ENCODE measurements around the gene SSBP3.
"Not testable (repeated sequence)": the region's sequence is repeated elsewhere in the genome, so short reads cannot be mapped to it uniquely, and the experiment has no call there.

The SSBP3 gene

DNA sequence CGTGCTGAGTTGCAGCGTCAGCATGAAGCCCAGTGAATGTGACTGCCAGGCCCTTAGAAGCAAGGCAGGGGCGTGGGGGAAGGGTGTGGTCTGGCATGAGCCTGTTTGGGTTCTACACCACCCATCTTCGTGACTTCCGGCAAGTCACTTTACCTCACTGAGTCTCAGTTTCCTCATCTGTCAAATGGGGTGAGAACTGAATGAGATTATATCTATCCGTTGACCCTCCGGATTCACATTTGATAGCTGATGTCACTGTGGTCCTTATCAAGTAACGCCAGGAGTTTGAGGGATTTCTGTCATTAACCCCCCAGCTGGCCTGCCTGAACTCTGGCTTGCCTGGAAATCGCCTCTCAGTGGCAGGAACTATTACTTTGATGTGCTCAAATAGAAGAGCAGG is 190.7 kb downstream of the SSBP3 start:
- DNase-seq = no peak

DNA sequence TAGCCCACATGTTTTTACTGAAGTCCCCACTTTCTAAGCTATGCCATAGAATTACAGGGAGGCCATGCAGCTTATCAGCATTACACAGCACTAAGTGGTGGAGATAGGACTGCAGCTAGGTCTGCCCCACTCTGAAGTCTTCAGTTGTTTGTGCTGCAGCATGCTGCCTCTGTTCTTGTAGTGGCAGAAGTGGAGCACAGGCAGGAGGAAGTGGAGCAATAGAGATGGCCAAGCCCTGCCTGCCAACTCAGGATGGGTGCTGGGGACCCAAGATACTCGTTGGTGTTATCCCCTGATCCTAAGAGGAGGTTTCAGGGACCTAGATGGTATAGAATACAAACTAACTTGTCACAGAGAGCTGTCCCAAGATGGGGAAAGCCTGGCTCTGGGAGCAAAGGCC is 193.3 kb downstream of the SSBP3 start:
- DNase-seq = no peak

DNA sequence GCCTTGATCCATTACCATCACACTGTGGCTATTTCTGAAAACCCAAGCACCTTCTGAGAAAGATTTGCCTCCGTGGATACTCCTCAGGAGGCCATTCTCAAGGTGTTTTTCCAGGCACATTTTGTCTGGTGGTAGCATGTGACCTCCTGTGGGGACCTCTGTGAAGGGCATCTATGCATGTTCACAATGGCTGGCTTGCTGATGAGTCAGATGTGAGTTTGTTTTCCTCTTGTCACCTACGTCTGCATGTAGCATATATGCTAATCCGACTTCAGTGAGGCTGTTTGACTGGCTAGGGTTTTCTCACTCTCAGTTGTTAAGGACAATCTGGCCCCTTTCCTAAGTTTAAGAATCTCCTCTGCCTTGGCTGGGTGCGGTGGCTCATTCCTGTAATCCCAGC is 198.3 kb downstream of the SSBP3 start:
- not testable (repeated sequence) for DNase-seq

DNA sequence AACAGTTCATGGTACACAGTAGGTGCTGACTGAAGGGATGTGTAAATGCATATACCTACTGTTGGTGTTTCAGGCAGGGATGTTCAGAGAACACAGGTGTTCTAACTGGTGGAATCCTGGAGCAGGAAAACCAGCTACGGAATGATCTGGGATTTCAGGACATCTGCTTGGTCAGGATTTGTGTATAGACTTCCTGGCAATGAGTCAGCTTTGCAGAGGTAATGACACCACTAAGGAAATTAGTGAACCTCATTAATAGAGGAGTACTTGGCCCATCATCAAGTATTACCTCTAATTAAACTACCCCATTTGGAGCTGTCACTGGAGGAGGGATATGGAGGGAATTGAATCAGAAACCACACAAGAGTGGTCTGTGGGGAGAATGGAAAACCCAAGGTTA is 198.9 kb downstream of the SSBP3 start:
- no peak for DNase-seq

DNA sequence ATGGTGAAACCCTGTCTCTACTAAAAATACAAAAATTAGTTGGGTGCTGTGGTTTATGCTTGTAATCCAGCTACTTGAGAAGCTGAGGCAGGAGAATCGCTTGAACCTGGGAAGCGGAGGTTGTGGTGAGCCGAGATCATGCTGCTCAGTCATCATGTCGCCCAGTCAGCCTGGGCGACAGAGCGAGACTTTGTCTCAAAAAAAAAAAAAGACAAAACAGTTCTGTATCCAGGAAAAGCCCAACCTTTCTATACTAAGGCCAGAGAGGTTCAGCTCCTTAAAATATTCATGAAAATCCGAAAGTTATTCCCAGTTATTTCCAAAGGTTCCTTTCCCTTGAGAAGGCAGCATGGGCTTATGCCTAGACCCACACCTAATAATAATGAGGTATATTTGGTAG is 202.0 kb downstream of the SSBP3 start:
- no peak for DNase-seq

DNA sequence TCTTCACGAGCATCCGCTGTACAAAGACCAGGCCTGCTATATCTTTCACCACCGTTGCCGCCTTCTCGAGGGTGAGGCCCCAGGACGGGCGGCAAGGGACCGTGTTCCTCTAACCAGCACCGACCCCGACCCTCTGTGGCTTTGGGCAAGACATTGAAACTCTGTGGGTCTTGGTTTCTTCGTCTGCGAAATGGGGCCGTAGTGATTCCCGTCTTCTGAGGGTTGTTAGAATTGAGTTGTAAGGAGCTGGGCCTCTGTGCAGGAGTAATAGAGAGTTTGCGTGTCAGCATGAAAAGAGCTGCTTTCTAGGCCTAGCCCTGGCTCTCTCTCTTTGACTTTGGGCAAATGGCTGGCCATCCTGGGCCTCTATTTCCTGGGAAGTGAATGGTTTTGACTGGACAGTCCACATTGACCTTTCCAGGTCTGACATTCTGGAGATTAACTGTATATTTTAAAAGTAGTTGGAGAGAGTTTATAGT is 205.6 kb downstream of the SSBP3 start:
- DNase-seq = no peak

DNA sequence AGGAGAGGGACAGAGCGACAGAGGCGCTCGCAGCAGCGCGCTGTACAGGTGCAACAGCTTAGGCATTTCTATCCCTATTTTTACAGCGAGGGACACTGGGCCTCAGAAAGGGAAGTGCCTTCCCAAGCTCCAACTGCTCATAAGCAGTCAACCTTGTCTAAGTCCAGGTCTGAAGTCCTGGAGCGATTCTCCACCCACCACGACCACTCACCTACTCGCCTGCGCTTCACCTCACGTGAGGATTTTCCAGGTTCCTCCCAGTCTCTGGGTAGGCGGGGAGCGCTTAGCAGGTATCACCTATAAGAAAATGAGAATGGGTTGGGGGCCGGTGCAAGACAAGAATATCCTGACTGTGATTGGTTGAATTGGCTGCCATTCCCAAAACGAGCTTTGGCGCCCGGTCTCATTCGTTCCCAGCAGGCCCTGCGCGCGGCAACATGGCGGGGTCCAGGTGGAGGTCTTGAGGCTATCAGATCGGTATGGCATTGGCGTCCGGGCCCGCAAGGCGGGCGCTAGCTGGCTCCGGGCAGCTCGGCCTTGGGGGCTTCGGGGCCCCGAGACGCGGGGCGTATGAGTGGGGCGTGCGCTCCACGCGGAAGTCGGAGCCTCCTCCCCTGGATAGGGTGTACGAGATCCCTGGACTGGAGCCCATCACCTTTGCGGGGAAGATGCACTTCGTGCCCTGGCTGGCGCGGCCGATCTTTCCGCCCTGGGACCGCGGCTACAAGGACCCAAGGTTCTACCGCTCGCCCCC is 206.3 kb downstream of the SSBP3 start, which contains the start of the genes CYB5RL and MRPL37:
TSS of gene CYB5RL (minus strand) at position 266 of the 754 bp plus-strand sequence. CDS start 4,414 bp downstream, outside the sequence.
TSS of gene MRPL37 (plus strand) at position 403 of the 754 bp plus-strand sequence. CDS start at position 480, 77 bp downstream.
- DNase-seq = peak; percentile 95

DNA sequence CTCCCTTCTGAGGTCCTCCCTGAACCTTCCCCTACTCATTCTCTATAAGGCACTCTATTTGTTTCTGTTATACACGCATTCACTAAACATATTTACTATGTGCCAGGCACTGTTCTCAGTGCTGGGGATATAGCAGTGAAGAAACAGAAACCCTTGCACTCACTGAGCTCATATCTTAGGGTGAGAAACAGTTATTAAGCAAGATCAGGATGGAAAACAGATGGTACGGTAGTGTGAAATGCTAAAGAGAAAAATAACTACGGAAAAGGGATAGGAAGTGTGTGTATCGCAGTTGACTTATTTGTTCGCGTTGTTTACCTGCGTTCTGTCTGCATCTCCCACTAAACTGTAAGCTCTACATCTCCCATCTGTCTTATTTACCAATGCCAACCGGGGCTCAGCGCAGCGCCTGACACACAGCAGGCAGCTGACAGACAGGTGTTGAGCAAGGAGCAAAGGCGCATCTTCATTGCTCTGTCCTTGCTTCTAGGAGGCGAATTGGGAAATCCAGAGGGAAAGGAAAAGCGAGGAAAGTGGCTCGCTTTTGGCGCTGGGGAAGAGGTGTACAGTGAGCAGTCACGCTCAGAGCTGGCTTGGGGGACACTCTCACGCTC is 206.9 kb downstream of the SSBP3 start:
- no peak for DNase-seq

DNA sequence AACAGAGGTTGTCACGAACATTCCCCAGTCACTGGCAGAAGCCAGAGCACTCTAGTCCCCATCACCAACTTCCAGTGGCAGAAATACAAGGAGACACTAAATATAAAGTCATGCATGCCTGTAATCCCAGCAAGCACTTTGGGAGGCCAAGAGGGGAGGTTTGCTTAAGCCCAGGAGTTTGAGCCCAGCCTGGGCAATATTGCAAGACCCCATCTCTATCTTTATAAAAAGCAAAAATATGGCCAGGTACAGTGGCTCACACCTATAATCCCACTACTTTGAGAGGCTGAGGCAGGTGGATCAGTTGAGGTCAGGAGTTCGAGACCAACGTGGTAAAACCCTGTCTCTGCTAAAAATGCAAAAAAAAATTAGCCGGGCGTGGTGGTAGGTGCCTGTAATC is 212.7 kb downstream of the SSBP3 start:
- no peak for DNase-seq

DNA sequence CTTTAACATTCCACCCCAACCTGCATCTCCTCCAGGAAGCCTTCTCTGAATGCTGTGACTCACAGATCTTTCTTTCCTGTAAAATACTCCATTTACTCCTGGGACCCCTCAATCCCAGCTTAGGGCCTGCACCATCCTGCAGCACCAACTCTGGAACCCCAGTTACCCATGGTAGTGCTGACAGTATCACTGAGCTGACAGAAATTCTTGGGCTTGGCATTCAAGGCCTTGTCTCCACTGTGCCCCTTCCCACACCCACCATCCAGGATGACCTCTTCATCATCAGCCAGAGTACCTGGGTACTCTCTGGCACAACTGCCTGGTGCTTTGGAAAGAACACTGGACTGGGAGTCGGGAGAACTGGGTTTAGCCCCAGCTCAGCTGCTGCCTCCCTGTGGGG is 214.7 kb downstream of the SSBP3 start:
- no peak for DNase-seq

DNA sequence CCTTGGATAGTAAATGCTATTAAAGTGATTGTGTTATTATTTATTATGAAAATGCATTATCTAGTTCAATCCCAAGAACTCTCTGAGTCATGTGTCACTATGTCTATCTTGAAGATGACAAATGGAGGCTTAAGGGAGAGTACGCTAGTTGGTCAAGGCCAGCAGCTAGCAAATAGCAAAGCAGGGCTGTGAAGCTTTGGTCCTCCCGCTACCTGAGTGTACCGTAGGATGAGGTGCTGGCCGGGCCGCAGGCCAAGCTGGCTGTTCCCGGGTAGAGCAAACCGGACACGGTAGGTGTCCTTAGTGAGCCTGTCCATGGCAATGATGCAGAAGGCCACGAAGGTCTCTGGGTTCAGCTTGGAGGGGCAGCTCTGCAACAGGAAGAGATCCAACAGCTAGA is 215.7 kb downstream of the SSBP3 start:
- no peak for DNase-seq

DNA sequence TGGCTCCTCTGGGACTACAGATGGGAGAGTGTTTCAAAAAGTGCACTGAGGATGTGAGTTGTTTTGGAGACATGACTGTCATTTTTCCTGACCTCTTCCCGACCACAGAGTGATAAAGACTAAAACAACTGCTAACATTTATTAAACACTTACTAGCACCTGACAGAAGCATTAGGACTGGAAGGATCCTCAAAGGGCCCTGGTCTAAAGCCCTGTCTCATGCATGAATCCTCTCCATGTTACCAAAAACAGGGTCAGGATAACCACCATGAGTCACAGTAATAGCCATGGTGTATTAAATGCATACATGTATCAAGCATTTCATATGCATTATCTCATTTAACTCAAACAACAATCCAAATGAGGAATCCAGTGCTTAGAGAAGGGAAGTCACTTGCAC is 217.9 kb downstream of the SSBP3 start:
- DNase-seq = no peak

DNA sequence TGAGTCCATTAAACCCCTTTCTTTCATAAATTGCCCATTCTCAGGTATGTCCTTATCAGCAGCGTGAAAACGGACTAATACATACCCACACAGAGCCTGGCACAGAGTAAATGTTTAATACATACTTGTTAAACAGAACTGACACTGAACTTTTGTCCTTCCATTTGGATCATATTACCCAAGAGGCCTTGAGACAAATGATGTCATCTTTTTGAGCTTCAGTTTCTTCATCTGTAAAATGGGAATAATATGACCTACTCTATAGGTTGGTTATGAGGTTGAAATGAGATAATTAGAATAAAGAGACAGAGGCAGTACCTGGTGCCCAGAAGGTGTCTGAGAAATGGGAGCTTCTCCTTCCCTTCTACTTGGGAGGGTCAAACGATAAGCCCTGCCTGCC is 220.1 kb downstream of the SSBP3 start:
- DNase-seq = no peak

DNA sequence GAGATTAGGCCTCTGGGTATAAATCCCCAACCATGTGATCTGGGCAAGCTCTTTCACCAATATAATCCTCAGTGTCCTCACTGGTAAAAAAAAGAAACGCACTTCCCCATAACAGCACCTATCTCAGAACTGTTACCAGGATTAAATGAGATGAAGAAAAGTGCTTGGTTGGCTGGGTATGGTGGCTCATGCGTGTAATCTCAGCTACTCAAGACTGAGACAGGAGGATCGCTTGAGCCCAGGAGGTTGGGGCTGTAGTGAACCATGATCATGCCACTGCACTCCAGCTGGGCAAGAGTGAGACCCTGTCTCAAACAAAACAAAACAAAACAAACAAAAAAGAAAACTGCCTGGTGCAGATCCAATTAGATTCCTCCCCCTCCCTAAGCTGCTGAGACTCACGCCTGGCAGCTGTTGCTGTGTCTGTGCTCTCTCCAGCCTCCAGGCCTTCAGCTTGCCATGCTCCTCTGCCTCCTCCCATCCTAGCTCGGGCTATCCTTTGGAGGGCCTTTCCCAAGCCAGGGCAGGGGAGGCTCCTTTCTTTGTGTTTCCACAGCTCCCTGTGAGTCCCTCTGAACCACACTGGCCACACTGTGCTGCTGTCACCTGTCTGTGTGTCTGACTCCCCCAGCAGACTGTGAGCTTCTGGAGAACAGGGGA is 225.4 kb downstream of the SSBP3 start:
- DNase-seq = no peak

DNA sequence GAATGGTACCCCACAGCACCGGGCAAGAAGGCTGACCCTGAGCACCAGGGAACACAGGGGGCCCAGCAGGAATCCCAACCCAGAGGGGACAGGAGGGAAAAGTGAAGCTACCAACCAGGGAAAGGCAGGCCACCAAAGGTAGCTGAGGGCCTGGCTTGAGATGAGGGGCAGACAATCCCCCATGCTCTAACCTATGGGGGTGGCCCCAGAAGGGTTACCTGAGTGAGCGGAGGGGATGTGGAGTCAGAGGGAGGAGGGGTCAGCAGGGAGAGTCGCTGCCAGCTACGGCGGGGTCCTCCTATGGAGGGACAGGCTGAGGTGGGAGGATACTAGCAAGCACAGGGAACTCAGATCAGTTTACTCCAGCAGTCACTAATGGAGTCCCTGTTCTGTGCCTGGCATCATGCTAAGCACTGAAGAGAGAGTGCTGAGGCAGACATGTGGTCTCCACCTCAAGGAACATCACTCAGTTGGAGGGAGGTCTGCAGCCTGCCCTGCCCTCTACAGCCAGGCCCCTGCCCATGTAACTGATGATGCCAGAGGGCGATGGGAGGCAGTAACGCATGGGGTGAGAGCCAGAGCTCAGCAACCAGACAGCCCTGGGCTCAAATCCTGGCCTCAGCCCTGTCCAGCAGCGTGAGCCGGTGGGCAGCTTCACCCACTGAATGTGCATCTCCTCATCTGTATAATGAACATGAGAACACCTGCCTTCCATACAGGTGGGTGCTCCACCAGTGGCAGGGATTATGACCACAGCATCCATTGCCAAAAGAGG is 227.7 kb downstream of the SSBP3 start:
- DNase-seq = no peak

DNA sequence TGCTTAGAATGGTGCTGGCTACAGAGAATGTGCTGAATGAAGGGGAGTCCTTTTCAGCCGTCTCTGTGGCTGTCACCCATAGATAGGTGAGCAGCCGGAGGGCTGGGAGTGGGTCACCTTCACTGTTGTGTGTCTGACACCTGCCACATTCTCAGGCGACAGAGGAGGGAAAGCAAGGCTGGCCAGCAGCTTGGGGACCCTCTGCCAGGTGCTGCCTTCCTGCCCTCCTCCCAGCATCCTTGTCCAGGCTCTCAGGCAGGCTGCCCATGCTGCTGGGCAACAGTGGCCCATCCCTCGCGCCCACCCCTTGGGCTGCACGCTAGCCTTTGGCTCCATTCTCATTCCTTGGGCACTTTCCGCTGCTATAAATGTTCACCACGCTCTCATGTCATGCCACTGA is 228.5 kb downstream of the SSBP3 start:
- no peak for DNase-seq

DNA sequence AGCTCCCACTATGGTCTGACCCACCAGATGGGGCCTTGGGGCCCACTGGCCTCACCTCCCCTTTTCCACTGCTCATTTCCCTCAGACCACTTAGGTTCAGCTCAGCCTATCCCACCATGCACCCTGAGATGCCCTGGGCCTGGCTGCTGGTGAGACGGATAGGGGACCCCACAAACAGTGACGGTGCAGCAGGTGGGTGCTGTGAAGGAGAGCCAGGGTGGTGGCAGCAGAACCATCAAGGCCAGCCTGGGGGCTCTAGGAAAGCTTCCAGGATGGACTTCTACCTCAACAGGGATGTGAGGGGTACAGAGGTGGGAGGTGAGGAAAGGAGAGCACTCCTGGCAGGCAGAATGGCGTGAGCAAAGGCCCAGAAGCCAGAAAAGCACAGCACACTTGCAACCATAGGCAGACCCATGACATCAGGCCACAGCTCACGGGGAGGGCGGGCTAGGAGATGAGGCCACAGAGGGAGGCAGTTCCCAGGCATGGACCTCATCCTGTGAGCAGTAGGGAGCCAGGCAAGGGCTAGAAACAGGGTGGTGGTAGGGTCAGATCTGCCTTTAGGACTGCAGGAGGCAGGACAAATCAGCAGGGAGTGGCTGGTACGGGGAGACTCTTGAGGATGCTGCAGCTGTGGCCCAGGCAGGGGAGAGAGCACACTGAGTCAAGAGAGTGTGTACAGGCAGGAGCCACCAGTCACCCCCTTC is 229.4 kb downstream of the SSBP3 start:
- DNase-seq = no peak

All from left hindlimb (tissue), 1 donor.